SK-N-SH treated with all-trans-retinoic acid at 6 μM for 48 hours (cell line): ENCODE results near the gene ZMIZ1.

ENCODE experiments used
- CSDC2 ChIP-seq: fragments of 250-450 bp; sonication (Bioruptor Pico); IDR thresholded peaks from 2 replicates; pipeline ENCODE4 v1.5.0; 2020; ENCODE audit warnings: mild to moderate bottlenecking, moderate library complexity
- ESRRG ChIP-seq: fragments of 250-450 bp; sonication (Bioruptor Pico); IDR thresholded peaks from 2 replicates; pipeline ENCODE4 v1.6.1; 2021; ENCODE audit warnings: mild to moderate bottlenecking
- PPARA ChIP-seq: fragments of 250-450 bp; sonication (Bioruptor Pico); IDR thresholded peaks from 2 replicates; pipeline ENCODE4 v1.5.0; 2020; ENCODE audit warnings: mild to moderate bottlenecking, borderline replicate concordance
- ZFP3 ChIP-seq: fragments of 250-450 bp; sonication (Bioruptor Pico); IDR thresholded peaks from 2 replicates; pipeline ENCODE4 v1.5.0; 2020; ENCODE audit warnings: mild to moderate bottlenecking, moderate library complexity
- ZFP30 ChIP-seq: fragments of 450-650 bp; formaldehyde crosslinking; IDR thresholded peaks from 2 replicates; pipeline ENCODE4 v1.5.0; 2022; ENCODE audit warnings: mild to moderate bottlenecking, moderate library complexity
- ZNF70 ChIP-seq: fragments of 450-650 bp; formaldehyde crosslinking; IDR thresholded peaks from 2 replicates; pipeline ENCODE4 v1.5.0; 2020; ENCODE audit warnings: mild to moderate bottlenecking, moderate library complexity
- TF ChIP-seq, protein P1 (sequence below): fragments of 250-450 bp; sonication (Bioruptor Pico); IDR thresholded peaks from 2 replicates; pipeline ENCODE4 v1.5.1; 2021; ENCODE audit warnings: mild to moderate bottlenecking, moderate library complexity
- TF ChIP-seq, protein P2 (sequence below): fragments of 250-450 bp; sonication (Bioruptor Pico); IDR thresholded peaks from 2 replicates; pipeline ENCODE4 v1.8.0; 2020; ENCODE audit warnings: mild to moderate bottlenecking, moderate library complexity, borderline replicate concordance

DNA sequence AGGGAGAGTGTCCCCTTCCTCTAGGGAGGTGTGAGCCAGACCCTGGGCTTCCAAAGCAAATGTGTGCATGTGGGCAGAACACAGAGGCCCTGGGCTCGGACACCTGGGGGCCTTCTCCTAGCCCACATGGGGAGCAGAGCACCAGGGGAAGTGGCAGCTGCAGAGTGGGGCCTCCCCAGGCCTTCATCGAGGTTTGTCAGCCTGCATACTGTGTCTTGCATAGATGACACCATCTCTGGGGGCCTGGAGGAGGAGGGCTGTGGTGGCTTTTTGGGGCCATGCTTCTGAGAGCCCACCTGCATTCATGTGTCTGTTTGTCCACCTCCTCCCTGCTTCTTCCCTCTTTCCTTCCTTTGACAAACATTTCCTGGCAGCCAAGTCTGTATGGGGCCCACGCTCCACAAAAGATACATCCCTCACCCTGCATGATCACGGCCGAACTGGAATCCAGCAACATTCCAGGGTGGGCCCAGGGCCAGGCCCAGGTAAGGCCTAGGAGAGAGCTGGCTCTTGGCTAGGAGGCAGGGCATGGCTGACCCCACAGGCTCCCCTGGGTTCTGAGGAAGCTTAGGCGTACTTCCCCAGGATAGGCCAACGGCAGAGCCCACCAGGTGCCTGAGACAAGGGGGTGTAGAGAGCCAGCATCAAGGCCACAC lies 79.2 kb downstream of the ZMIZ1 start:
- no peak for TF ChIP-seq CSDC2 (CRISPR knock-in tag)
- TF ChIP-seq, protein P1, sequence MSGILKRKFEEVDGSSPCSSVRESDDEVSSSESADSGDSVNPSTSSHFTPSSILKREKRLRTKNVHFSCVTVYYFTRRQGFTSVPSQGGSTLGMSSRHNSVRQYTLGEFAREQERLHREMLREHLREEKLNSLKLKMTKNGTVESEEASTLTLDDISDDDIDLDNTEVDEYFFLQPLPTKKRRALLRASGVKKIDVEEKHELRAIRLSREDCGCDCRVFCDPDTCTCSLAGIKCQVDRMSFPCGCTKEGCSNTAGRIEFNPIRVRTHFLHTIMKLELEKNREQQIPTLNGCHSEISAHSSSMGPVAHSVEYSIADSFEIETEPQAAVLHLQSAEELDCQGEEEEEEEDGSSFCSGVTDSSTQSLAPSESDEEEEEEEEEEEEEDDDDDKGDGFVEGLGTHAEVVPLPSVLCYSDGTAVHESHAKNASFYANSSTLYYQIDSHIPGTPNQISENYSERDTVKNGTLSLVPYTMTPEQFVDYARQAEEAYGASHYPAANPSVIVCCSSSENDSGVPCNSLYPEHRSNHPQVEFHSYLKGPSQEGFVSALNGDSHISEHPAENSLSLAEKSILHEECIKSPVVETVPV (CRISPR knock-in tag): no peak
- no peak for TF ChIP-seq ZFP3 (CRISPR knock-in tag)
- TF ChIP-seq ZFP30: no peak
- TF ChIP-seq, protein P2, sequence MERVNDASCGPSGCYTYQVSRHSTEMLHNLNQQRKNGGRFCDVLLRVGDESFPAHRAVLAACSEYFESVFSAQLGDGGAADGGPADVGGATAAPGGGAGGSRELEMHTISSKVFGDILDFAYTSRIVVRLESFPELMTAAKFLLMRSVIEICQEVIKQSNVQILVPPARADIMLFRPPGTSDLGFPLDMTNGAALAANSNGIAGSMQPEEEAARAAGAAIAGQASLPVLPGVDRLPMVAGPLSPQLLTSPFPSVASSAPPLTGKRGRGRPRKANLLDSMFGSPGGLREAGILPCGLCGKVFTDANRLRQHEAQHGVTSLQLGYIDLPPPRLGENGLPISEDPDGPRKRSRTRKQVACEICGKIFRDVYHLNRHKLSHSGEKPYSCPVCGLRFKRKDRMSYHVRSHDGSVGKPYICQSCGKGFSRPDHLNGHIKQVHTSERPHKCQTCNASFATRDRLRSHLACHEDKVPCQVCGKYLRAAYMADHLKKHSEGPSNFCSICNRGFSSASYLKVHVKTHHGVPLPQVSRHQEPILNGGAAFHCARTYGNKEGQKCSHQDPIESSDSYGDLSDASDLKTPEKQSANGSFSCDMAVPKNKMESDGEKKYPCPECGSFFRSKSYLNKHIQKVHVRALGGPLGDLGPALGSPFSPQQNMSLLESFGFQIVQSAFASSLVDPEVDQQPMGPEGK (CRISPR knock-in tag): no peak
- no peak for TF ChIP-seq ESRRG (CRISPR knock-in tag)
- TF ChIP-seq PPARA (CRISPR knock-in tag): no peak
- TF ChIP-seq ZNF70 (CRISPR knock-in tag): no peak
